ENCODE data around the gene STK24. TPM values are rescaled to one million over a fixed set of nuclear protein-coding genes. Genes with fewer than 3 reads are reported as not detected.

Gene STK24
- total RNA-seq, 1 experiment from 2014 or later = 84.8 TPM

DNA sequence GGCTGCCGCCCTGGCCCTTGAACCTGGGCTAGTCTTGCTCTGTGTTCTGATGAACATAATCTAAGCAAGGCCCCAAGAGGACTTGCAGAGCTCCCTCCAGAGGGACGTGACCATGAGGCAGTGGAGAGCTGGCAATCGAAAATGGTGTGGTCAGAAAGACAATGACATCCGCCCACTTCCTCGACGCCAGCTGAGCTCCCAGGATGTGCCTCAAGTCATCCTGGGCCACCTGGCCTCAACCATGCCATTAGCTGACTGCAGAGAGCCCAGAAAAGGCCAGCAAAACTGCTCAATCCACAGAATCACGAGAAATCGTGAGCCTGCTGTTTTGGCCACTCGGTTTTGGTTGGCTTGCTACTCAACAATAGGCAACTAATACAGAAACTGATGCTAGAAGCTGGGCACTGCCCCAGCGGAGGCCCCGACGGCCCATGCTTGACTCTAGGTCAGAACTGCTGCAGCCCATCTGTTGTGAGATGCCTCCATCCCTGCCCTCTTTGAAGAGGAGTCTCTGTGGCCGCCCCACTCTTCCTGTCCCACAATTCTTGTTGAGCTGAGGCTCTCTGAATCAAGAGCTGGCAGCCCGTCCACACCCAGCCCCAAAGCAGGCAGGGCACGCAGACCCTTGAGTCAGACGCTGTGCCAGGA is 53.3 kb downstream of the STK24 start:
- H3K4me3 ChIP-seq (ENCODE audit: low read depth, low read length, poor library complexity, severe bottlenecking) = no peak overlapping the region
- no peak overlapping the region for H3K27ac ChIP-seq (ENCODE audit: low read depth, low read length, poor library complexity, severe bottlenecking)
- CTCF ChIA-PET = no interaction called here
- no TSS peak for BruUV-seq (replicated peaks)
- POLR2A ChIA-PET (ENCODE audit: low non-redundant PET) = no interaction called here
- H3K4me1 ChIP-seq (ENCODE audit: insufficient read depth, low read length, poor library complexity, severe bottlenecking) = peaks cover 10% of the 10 kb centered on the region
- intact Hi-C loops (cut with micrococcal nuclease; ENCODE audit: unreplicated experiment) = no loop called here
- no peaks in the 10 kb centered on the region for H3K27me3 ChIP-seq (replicated peaks; ENCODE audit: insufficient read depth, low read depth, low read length, poor library complexity)
- no peaks in the 10 kb centered on the region for H3K36me3 ChIP-seq (ENCODE audit: insufficient read depth, low read length, poor library complexity, severe bottlenecking)
- TF ChIP-seq EZH2 (IDR thresholded peaks at IDR 0.05; ENCODE audit: borderline replicate concordance, low read depth, low read length, poor library complexity, severe bottlenecking) = no peak
- TF ChIP-seq, protein P1, sequence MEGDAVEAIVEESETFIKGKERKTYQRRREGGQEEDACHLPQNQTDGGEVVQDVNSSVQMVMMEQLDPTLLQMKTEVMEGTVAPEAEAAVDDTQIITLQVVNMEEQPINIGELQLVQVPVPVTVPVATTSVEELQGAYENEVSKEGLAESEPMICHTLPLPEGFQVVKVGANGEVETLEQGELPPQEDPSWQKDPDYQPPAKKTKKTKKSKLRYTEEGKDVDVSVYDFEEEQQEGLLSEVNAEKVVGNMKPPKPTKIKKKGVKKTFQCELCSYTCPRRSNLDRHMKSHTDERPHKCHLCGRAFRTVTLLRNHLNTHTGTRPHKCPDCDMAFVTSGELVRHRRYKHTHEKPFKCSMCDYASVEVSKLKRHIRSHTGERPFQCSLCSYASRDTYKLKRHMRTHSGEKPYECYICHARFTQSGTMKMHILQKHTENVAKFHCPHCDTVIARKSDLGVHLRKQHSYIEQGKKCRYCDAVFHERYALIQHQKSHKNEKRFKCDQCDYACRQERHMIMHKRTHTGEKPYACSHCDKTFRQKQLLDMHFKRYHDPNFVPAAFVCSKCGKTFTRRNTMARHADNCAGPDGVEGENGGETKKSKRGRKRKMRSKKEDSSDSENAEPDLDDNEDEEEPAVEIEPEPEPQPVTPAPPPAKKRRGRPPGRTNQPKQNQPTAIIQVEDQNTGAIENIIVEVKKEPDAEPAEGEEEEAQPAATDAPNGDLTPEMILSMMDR (conservative IDR thresholded peaks at IDR 0.05; ENCODE audit: low read depth, low read length) = no peak
- no peak for DNase-seq (ENCODE audit: low spot score)
- no peaks in the 10 kb centered on the region for H3K9me3 ChIP-seq (ENCODE audit: low read depth, low read length, poor library complexity, severe bottlenecking)

DNA sequence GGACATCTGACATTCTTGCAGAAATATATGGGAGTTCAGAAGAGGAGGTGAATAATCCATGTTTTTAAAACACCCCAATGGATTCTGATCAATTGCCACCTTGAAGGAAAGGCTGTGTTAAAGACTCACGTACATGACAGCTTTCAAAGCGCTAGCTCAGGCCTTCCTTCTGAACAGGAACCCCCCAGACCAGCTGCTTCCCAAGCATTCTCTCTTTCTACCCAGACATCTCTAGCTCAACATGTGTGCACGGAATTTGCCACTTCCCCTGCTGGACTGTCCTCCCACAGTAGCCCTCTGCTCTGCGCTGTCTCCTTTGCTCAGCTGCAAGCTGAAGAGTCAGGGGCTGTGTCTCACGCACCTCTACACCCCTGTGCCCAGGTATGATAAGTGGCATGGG is 54.5 kb downstream of the STK24 start:
- Histone ChIP-seq H3K36me3 (ENCODE audit: insufficient read depth, low read length, poor library complexity, severe bottlenecking) (no peaks in the 10 kb centered on the region), H3K27ac (ENCODE audit: low read depth, low read length, poor library complexity, severe bottlenecking) (no peak overlapping the region), H3K9me3 (ENCODE audit: low read depth, low read length, poor library complexity, severe bottlenecking) (no peaks in the 10 kb centered on the region), H3K4me3 (ENCODE audit: low read depth, low read length, poor library complexity, severe bottlenecking) (no peak overlapping the region), H3K27me3 (replicated peaks; ENCODE audit: insufficient read depth, low read depth, low read length, poor library complexity) (no peaks in the 10 kb centered on the region), H3K4me1 (ENCODE audit: insufficient read depth, low read length, poor library complexity, severe bottlenecking) (peaks cover 10% of the 10 kb centered on the region)
- TF ChIP-seq, protein P1 (conservative IDR thresholded peaks at IDR 0.05; ENCODE audit: low read depth, low read length) = no peak
- TF ChIP-seq EZH2 (IDR thresholded peaks at IDR 0.05; ENCODE audit: borderline replicate concordance, low read depth, low read length, poor library complexity, severe bottlenecking) = no peak
- POLR2A ChIA-PET (ENCODE audit: low non-redundant PET) = no interaction called here
- no TSS peak for BruUV-seq (replicated peaks)
- CTCF ChIA-PET = no interaction called here
- intact Hi-C loops (cut with micrococcal nuclease; ENCODE audit: unreplicated experiment) = no loop called here
- no peak for DNase-seq (ENCODE audit: low spot score)

DNA sequence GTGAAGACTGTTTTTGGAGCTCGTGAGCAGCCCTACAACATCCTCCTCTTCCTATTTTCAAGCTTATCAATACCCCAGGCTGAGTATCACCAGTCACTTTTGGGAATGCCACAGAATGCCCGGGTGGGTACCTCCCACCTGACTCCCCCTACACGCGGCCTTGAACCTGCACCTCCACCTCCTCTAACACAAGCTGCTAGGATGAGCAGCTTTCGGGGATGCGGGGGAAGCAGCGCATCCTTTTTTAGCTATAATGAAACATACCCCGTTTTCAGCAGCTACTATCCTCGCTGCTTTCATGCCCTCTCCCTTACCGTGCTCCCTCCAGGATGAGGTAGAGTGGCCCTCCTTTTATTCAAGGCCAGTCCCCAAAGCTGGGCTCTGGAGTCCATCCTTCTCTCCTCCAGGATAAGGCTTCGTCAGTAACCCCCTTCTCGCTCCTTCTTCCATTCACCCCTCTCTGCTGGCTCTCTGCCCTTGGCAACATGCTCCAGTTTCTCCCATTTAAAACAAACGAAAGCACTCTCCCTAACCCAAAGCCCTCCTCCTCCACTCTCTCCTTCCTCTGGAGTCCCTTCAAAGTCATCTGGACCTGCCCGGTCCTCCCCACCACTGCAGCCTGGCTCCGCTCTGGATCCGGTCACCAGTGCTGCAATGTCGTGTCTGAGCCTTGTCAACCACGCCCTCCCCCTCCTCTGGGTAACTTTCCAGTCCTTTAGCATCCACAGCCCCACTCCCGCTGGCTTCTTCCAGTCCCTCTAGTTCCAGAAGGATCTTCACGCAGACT is 55.3 kb downstream of the STK24 start:
- BruUV-seq (replicated peaks) = no TSS peak
- intact Hi-C loops (cut with micrococcal nuclease; ENCODE audit: unreplicated experiment) = no loop called here
- Histone ChIP-seq H3K27ac (ENCODE audit: low read depth, low read length, poor library complexity, severe bottlenecking) (no peak overlapping the region), H3K9me3 (ENCODE audit: low read depth, low read length, poor library complexity, severe bottlenecking) (no peaks in the 10 kb centered on the region), H3K36me3 (ENCODE audit: insufficient read depth, low read length, poor library complexity, severe bottlenecking) (no peaks in the 10 kb centered on the region), H3K27me3 (replicated peaks; ENCODE audit: insufficient read depth, low read depth, low read length, poor library complexity) (no peaks in the 10 kb centered on the region), H3K4me1 (ENCODE audit: insufficient read depth, low read length, poor library complexity, severe bottlenecking) (peaks cover 10% of the 10 kb centered on the region), H3K4me3 (ENCODE audit: low read depth, low read length, poor library complexity, severe bottlenecking) (no peak overlapping the region)
- ChIA-PET CTCF (no interaction called here), POLR2A (ENCODE audit: low non-redundant PET) (interaction anchor here (0.6 kb wide), 1 partner anchor 1114 kb away, joined by 4 read pairs; no protein-coding TSS in a partner anchor)
- no peak for DNase-seq (ENCODE audit: low spot score)
- TF ChIP-seq, protein P1 (conservative IDR thresholded peaks at IDR 0.05; ENCODE audit: low read depth, low read length) = no peak
- no peak for TF ChIP-seq EZH2 (IDR thresholded peaks at IDR 0.05; ENCODE audit: borderline replicate concordance, low read depth, low read length, poor library complexity, severe bottlenecking)

All from A673 (cell line).